Esophagus (tissue), 2 donors: ENCODE measurements around the gene TNNT1. TPM values are rescaled to one million over a fixed set of nuclear protein-coding genes. Genes with fewer than 3 reads are reported as not detected.

Experiments
- H3K27ac ChIP-seq, 2 donors: one replicate each; pipeline ENCODE4 v1.5.1; 2013; ENCODE audit warnings: low read depth in 2 of 2, mild to moderate bottlenecking in 2 of 2, inconsistent platforms in 1 of 2, low read length in 1 of 2, moderate library complexity in 1 of 2
- H3K27me3 ChIP-seq, 2 donors: one replicate each; pipeline ENCODE4 v1.6.1; 2013; ENCODE audit warnings: low read length in 2 of 2, control low read depth in 1 of 2, mild to moderate bottlenecking in 1 of 2; ENCODE audit not compliant: insufficient read depth in 2 of 2, control insufficient read depth in 1 of 2
- H3K36me3 ChIP-seq, 2 donors: one replicate each; pipeline ENCODE4 v1.6.1; 2013; ENCODE audit warnings: low read length in 1 of 2; ENCODE audit not compliant: control insufficient read depth in 2 of 2, insufficient read depth in 2 of 2
- H3K4me1 ChIP-seq, 2 donors: one replicate each; pipeline ENCODE4 v1.6.1; 2013; ENCODE audit warnings: low read length in 1 of 2; ENCODE audit not compliant: control insufficient read depth in 2 of 2, insufficient read depth in 2 of 2
- H3K4me3 ChIP-seq, 2 donors: one replicate each; pipeline ENCODE4 v1.5.1; 2013; ENCODE audit warnings: low read length in 2 of 2, mild to moderate bottlenecking in 2 of 2, low read depth in 1 of 2, moderate library complexity in 1 of 2
- H3K9me3 ChIP-seq, 2 donors: one replicate each; pipeline ENCODE4 v1.6.1; 2013; ENCODE audit warnings: mild to moderate bottlenecking in 2 of 2, low read depth in 1 of 2, low read length in 1 of 2, moderate library complexity in 1 of 2; ENCODE audit not compliant: control insufficient read depth in 2 of 2, insufficient read depth in 1 of 2
- WGBS, 2 donors: extraction: QIAGEN DNeasy Blood & Tissue Kit; methylation state at CpG; one replicate each; pipeline ENCODE4 v1.1.7; 2013; 5-methylcytosine and 5-hydroxymethylcytosine counted together
- polyA plus RNA-seq, 2 donors: library from polyadenylated mRNA; stranded (reverse); fragments of 200-250 nt; gene quantifications; one replicate each; pipeline ENCODE4 v1.2.3, GENCODE V29; 2013
- donor health status: healthy with polysubstance abuse.
- donor health status: Bipolar disorder and iron deficiency.

TNNT1 gene
- polyA plus RNA-seq, 2 donors: 6.1 to 10.9 TPM

DNA sequence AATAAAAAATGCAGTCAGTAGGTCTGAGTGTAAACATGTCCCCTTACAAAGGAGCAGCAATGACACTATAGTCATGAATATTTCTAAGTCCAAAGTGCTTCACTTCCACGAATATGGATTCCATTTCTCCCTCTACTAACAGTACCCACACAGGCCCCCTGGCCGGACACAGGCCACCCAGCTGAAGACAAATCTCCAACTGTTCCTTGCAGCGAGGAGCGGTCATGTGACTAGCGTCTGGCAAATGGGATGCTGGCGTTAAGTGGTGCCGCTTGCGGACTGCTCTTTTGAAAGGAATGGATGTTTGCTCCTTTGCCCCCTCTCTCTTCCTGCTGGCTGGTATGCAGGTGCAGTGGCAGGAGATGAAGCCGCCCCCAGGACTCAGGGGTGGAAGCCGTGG, 47.7 kb downstream of the TNNT1 start:
- Histone ChIP-seq H3K27me3 (no peaks in the 10 kb centered on the region), H3K27ac (no peak overlapping the region), H3K9me3 (no peaks in the 10 kb centered on the region), H3K4me1 (no peaks in the 10 kb centered on the region), H3K4me3 (no peak overlapping the region), H3K36me3 (peaks cover 9 to 32% of the 10 kb centered on the region in 2 donors)
- 84 to 87% methylated on average over 10 of the region's 10 CpGs for WGBS, 2 donors

DNA sequence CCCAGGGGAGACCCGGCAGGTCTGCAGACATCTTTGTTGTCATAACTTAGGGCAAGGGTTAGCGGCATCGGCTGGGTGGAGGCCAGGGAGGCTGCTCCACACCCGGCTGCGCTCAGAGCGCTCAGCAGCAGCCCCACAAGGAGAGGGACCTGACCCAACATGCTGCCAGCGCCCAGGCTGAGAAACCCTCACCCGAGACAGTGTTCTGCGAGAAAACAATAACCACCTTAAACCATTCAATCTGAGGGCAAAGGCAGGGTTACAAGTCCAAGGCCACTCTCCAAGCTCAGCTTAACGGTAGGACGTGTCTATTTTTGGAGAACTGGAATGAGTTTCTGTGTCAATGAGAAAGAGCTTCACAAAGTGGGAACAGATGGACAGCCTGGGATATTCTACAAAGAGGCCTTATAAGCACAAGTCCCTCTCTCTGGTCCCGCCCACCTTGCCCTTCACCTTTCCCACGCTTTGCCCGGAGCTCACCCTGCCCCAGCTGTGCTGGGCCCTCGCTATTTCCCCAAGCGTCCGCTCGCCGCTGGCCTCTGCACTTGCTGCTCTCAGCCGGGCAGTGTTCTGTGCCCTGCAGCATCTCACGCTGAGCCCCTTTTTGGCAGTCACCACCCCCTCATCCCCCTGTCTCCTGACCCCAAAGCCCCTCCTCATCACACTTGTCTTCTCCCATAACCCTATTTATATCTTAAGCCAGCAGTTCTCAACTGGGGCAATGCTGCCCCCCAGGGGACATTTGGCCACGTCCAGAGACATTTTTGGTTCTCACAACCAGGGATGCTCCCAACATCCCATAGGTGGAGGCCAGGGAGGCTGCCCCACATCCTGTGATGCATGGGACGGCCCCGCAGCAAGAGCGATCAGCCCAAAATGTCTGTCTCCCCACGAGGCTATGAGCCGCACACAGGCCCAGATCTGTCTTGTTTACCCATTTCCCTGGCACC, 49.2 kb downstream of the TNNT1 start:
- Histone ChIP-seq H3K4me1 (no peaks in the 10 kb centered on the region), H3K9me3 (no peaks in the 10 kb centered on the region), H3K4me3 (no peak overlapping the region), H3K27me3 (no peaks in the 10 kb centered on the region), H3K27ac (no peak overlapping the region), H3K36me3 (peaks cover 12 to 40% of the 10 kb centered on the region in 2 donors)
- 77 to 80% methylated on average over 27 of the region's 27 CpGs for WGBS, 2 donors

- Histone ChIP-seq H3K4me1 (no peaks in the 10 kb centered on the region), H3K9me3 (no peaks in the 10 kb centered on the region), H3K27ac (no peak overlapping the region), H3K27me3 (no peaks in the 10 kb centered on the region), H3K36me3 (peaks cover 15 to 44% of the 10 kb centered on the region in 2 donors), H3K4me3 (no peak overlapping the region)
- WGBS, 2 donors: 85 to 87% methylated on average over 27 of the region's 27 CpGs
These were observed 50.1 kb downstream of the TNNT1 start for GRCh38 chr19:55098716-55099556.

DNA sequence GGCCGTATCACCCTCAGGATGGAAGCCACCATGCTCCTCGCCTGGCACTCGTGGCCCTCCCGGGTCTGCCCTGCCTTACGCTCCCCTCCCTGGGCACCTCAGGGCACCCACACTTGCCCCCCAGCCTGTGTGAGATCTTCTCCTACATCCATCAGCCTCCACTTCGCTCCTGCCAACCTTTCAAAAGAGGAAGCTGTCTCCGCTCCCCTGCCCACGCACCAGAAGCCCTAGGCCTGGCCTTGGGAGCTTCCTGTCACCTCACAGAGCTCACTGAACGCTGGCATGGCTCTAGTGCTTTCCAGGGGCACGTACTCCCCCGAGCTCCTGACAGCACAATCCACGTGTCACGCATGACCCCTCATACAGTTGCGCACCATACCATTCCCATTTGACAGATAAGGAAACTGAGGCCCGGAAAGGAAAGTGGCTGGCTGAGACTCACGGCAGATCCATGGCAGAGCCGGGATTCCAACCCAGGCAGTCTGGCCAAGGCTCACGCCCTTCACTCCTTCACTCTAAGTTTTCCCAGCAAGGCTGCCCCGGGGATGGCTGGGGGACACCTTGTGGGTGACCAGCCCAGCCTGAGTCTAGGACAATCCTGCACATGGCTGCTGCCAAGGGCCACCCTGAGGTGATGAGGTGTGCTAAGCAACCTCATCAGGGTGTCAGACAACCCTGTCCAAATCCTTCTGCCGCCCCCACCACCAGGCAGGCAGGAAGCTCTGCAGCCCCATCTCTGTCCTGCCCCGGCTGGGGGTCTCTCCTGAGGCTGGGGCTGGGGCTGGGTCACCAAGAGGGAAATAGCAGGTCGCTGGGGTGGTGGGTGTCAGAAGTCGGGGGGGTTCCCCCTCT, 50.9 kb downstream of the TNNT1 start:
- Histone ChIP-seq H3K27ac (no peak overlapping the region), H3K9me3 (no peaks in the 10 kb centered on the region), H3K4me1 (no peaks in the 10 kb centered on the region), H3K36me3 (peaks cover 15 to 40% of the 10 kb centered on the region in 2 donors), H3K27me3 (no peaks in the 10 kb centered on the region), H3K4me3 (peak overlapping the region in 1 of 2 donors; percentile 19)
- WGBS, 2 donors: 90 to 92% methylated on average over 22 to 23 of the region's 23 CpGs

DNA sequence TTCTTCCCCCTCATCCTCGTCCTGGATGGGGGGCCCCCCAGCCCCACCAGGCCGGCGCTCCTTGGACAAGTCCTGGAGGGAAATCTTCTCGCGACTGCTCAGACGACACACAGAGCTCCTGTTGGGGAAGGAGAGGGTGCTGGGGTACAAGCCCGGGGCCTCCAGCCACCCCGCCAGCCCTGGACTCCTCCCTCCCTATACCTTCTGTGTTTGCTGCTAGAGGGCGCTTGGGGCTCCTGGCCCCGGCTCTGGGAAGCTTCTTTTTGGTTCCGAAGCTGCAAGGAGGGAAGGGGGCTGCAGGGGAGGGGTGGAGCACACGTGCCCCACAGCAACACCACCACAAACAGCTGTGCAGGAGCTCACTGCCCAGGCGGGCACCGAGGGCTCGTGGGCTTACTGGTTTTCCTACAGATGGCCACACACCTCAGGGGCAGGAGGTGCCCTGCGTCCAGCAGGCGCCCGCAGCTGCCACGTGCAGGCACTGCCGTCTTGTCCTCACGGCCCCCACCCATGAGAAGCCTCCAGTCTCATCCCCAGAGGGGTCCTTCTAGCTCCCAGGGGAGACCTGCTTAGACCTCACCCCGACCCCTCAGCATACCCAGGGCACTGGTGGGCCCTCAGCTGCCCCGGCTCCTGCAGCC, 52.8 kb downstream of the TNNT1 start:
- peaks cover 15 to 50% of the 10 kb centered on the region in 2 donors for H3K36me3 ChIP-seq
- H3K27ac ChIP-seq: no peak overlapping the region
- H3K4me3 ChIP-seq: no peak overlapping the region
- 82 to 83% methylated on average over 23 of the region's 23 CpGs for WGBS, 2 donors
- H3K27me3 ChIP-seq: no peaks in the 10 kb centered on the region
- H3K4me1 ChIP-seq: no peaks in the 10 kb centered on the region
- H3K9me3 ChIP-seq: no peaks in the 10 kb centered on the region

- 85 to 86% methylated on average over 23 of the region's 23 CpGs for WGBS, 2 donors
- peaks cover 16 to 56% of the 10 kb centered on the region in 2 donors for H3K36me3 ChIP-seq
- H3K27ac ChIP-seq: no peak overlapping the region
- H3K4me1 ChIP-seq: no peaks in the 10 kb centered on the region
- no peak overlapping the region for H3K4me3 ChIP-seq
- H3K27me3 ChIP-seq: no peaks in the 10 kb centered on the region
- no peaks in the 10 kb centered on the region for H3K9me3 ChIP-seq
These were observed 53.5 kb downstream of the TNNT1 start for GRCh38 chr19:55095260-55096060.

- Histone ChIP-seq H3K27me3 (no peaks in the 10 kb centered on the region), H3K36me3 (peaks cover 16 to 56% of the 10 kb centered on the region in 2 donors), H3K27ac (no peak overlapping the region), H3K9me3 (no peaks in the 10 kb centered on the region), H3K4me1 (no peaks in the 10 kb centered on the region), H3K4me3 (no peak overlapping the region)
- WGBS, 2 donors: 88% methylated on average over 32 of the region's 32 CpGs
These were observed 54.3 kb downstream of the TNNT1 start for GRCh38 chr19:55094456-55095259.
